ENCODE data around the gene ST6GALNAC2.
"Not testable (repeated sequence)": the region's sequence is repeated elsewhere in the genome, so short reads cannot be mapped to it uniquely, and the experiment has no call there.

ST6GALNAC2 gene

GRCh38 chr17:76537578-76538280, 47.9 kb downstream of the ST6GALNAC2 start, which contains the start of gene CYGB:
Gene CYGB (minus strand): TSS chr17:76537709. CDS start chr17:76537542, 167 bp downstream.
- TF ChIP-seq CTCF (IDR thresholded peaks at IDR 0.05; ENCODE audit: borderline replicate concordance, control extremely low read depth, extremely low read depth, insufficient read depth, missing control alignments): no peak
- no peak for DNase-seq (ENCODE audit: low spot score)
- in situ Hi-C loops (cut with MboI; ENCODE audit: low sequenced_read_pairs, unreplicated experiment): no loop called here

- TF ChIP-seq CTCF (IDR thresholded peaks at IDR 0.05; ENCODE audit: borderline replicate concordance, control extremely low read depth, extremely low read depth, insufficient read depth, missing control alignments): no peak
- in situ Hi-C loops (cut with MboI; ENCODE audit: low sequenced_read_pairs, unreplicated experiment): no loop called here
- no peak for DNase-seq (ENCODE audit: low spot score)
Observed at GRCh38 chr17:76537288-76537577, 48.4 kb downstream of the ST6GALNAC2 start.

- in situ Hi-C loops (cut with MboI; ENCODE audit: low sequenced_read_pairs, unreplicated experiment): no loop called here
- no peak for DNase-seq (ENCODE audit: low spot score)
Observed at GRCh38 chr17:76536511-76537287, 49.0 kb downstream of the ST6GALNAC2 start.

GRCh38 chr17:76535788-76536510, 49.7 kb downstream of the ST6GALNAC2 start:
- no peak for TF ChIP-seq CTCF (IDR thresholded peaks at IDR 0.05; ENCODE audit: borderline replicate concordance, control extremely low read depth, extremely low read depth, insufficient read depth, missing control alignments)
- in situ Hi-C loops (cut with MboI; ENCODE audit: low sequenced_read_pairs, unreplicated experiment): no loop called here
- DNase-seq (ENCODE audit: low spot score): no peak

More at GRCh38 chr17:76536511-76537287, 49.0 kb downstream of the ST6GALNAC2 start:
- TF ChIP-seq CTCF (IDR thresholded peaks at IDR 0.05; ENCODE audit: borderline replicate concordance, control extremely low read depth, extremely low read depth, insufficient read depth, missing control alignments): no peak

- no peak for DNase-seq (ENCODE audit: low spot score)
- in situ Hi-C loops (cut with MboI; ENCODE audit: low sequenced_read_pairs, unreplicated experiment): no loop called here
- TF ChIP-seq CTCF (IDR thresholded peaks at IDR 0.05; ENCODE audit: borderline replicate concordance, control extremely low read depth, extremely low read depth, insufficient read depth, missing control alignments): no peak
Observed at GRCh38 chr17:76534831-76535732, 50.6 kb downstream of the ST6GALNAC2 start.

- DNase-seq (ENCODE audit: low spot score); in situ Hi-C loops (cut with MboI; ENCODE audit: low sequenced_read_pairs, unreplicated experiment): not testable (repeated sequence)
Observed at GRCh38 chr17:76533640-76534359, 51.9 kb downstream of the ST6GALNAC2 start.

All from GM13976 (cell line).